B cell (primary cell): ENCODE results near the gene LRRC26. TPM values are rescaled to one million over a fixed set of nuclear protein-coding genes. Genes with fewer than 3 reads are reported as not detected.

Experiments used
- ATAC-seq: fragments of 200-7000 bp; cut with Tn5 transposase; one replicate; pipeline ENCODE4 v1.10.0; 2021; ENCODE audit warnings: low read depth, mild to moderate bottlenecking, moderate number of reproducible peaks, moderate library complexity
- CTCF ChIA-PET: fragments of 350-600 bp; sonication (Branson Sonifier 250); formaldehyde crosslinking; loops from one replicate; lab custom pipeline; 2021; ENCODE audit warnings: antibody characterized with exemption, inconsistent platforms; lab: Charles Lee
- POLR2A ChIA-PET: fragments of 350-600 bp; sonication (Branson Sonifier 250); formaldehyde crosslinking; loops from one replicate; lab custom pipeline; 2021; ENCODE audit warnings: antibody characterized with exemption; lab: Charles Lee
- DNase-seq: peaks from one replicate; pipeline ENCODE4 v3.0.0; 2013
- H2AFZ ChIP-seq: 2 replicates; pipeline ENCODE4 v1.6.1; 2012; ENCODE audit warnings: mild to moderate bottlenecking, low read depth, low read length; ENCODE audit not compliant: insufficient read depth, poor library complexity, severe bottlenecking
- H3K27ac ChIP-seq, 2 donors: 1 replicate in 1 of 2; 2 replicates in 1 of 2; pipeline ENCODE4 v1.5.1; 2012 to 2013; ENCODE audit warnings: low read length in 2 of 2, mild to moderate bottlenecking in 2 of 2, moderate library complexity in 1 of 2
- H3K27me3 ChIP-seq, 4 experiments: fragments of 200-600 bp in 1 of 4; sonication (generic) in 1 of 4; replicated peaks in 1 of 4; 1 replicate in 2 of 4; 2 replicates in 2 of 4; pipeline versions ENCODE4 v1.6.1 to v1.7.0; 2013 to 2016; ENCODE audit warnings: low read length in 3 of 4, mild to moderate bottlenecking in 2 of 4, mixed read lengths in 1 of 4, moderate library complexity in 1 of 4; ENCODE audit not compliant: insufficient read depth in 4 of 4, control insufficient read depth in 3 of 4; ENCODE audit errors: control extremely low read depth in 1 of 4
- H3K36me3 ChIP-seq, 2 experiments: replicated peaks in 1 of 2; 1 replicate in 1 of 2; 2 replicates in 1 of 2; pipeline versions ENCODE4 v1.6.1 to v1.7.1; 2013; ENCODE audit warnings: low read length in 1 of 2; ENCODE audit not compliant: insufficient read depth in 2 of 2, control insufficient read depth in 1 of 2; ENCODE audit errors: control extremely low read depth in 1 of 2, extremely low read depth in 1 of 2
- H3K4me1 ChIP-seq, 2 donors: fragments of 200-600 bp in 1 of 2; sonication (generic) in 1 of 2; 1 replicate in 1 of 2; 2 replicates in 1 of 2; pipeline versions ENCODE4 v1.5.1 to v1.6.1; 2013 to 2017; ENCODE audit warnings: low read length in 2 of 2; ENCODE audit not compliant: control insufficient read depth in 2 of 2, insufficient read depth in 2 of 2
- H3K4me2 ChIP-seq: replicated peaks from 2 replicates; pipeline ENCODE3; 2012; ENCODE audit warnings: mild to moderate bottlenecking, low read depth, low read length; ENCODE audit not compliant: poor library complexity, severe bottlenecking
- H3K4me3 ChIP-seq, 5 experiments: fragments of 200-600 bp in 1 of 5; sonication (generic) in 1 of 5; 1 replicate in 3 of 5; 2 replicates in 2 of 5; pipeline versions ENCODE4 v1.5.1 to v1.7.0; 2011 to 2016; ENCODE audit warnings: low read length in 4 of 5, mild to moderate bottlenecking in 4 of 5, low read depth in 2 of 5, control low read depth in 1 of 5, moderate library complexity in 1 of 5; ENCODE audit not compliant: insufficient read depth in 1 of 5; ENCODE audit errors: control extremely low read depth in 1 of 5, extremely low read depth in 1 of 5
- H3K79me2 ChIP-seq: fragments of 200-600 bp; sonication (generic); one replicate; pipeline ENCODE4 v1.6.0; 2016; ENCODE audit warnings: low read length; ENCODE audit not compliant: control insufficient read depth, insufficient read depth
- H3K9ac ChIP-seq: fragments of 200-600 bp; sonication (generic); 2 replicates; pipeline ENCODE4 v1.6.1; 2017; ENCODE audit warnings: mild to moderate bottlenecking, low read length, moderate library complexity
- H3K9me3 ChIP-seq, 3 donors: one replicate each; pipeline versions ENCODE4 v1.6.1 to v1.7.1; 2013; ENCODE audit warnings: low read length in 2 of 3; ENCODE audit not compliant: control insufficient read depth in 2 of 3, insufficient read depth in 1 of 3; ENCODE audit errors: control extremely low read depth in 1 of 3
- H4K20me1 ChIP-seq: 2 replicates; pipeline ENCODE4 v1.6.0; 2012; ENCODE audit warnings: mild to moderate bottlenecking, low read length; ENCODE audit not compliant: insufficient read depth, control insufficient read depth, poor library complexity, severe bottlenecking
- H3K27ac Mint-ChIP-seq: one replicate; pipeline ENCODE4 v1.8.0; 2021; ENCODE audit warnings: mixed read lengths
- H3K27me3 Mint-ChIP-seq: one replicate; pipeline ENCODE4 v1.8.0; 2021; ENCODE audit warnings: mixed read lengths
- H3K4me1 Mint-ChIP-seq: one replicate; pipeline ENCODE4 v1.8.0; 2021; ENCODE audit warnings: mixed read lengths
- H3K4me3 Mint-ChIP-seq: one replicate; pipeline ENCODE4 v1.8.0; 2021; ENCODE audit warnings: mixed read lengths
- H3K9me3 Mint-ChIP-seq: one replicate; pipeline ENCODE4 v1.8.0; 2022; ENCODE audit warnings: mixed read lengths; ENCODE audit not compliant: insufficient read depth
- EZH2 ChIP-seq: IDR thresholded peaks from 2 replicates; pipeline ENCODE4 v1.6.1; 2012; ENCODE audit warnings: borderline replicate concordance, low read depth, mild to moderate bottlenecking, moderate library complexity, low read length; ENCODE audit not compliant: insufficient read depth, poor library complexity, severe bottlenecking
- WGBS: methylation state at CpG from one replicate; pipeline ENCODE4 v1.1.5; 2013; ENCODE audit warnings: missing lambda C conversion rate; ENCODE audit not compliant: insufficient coverage; 5-methylcytosine and 5-hydroxymethylcytosine counted together
- intact Hi-C: fragments of 100-400 bp; cut with micrococcal nuclease; formaldehyde crosslinking; loops from one replicate; pipeline ENCODE4 v1.10.0; 2022
- polyA plus RNA-seq: library from polyadenylated mRNA; depleted of rRNA; stranded (reverse); fragments of >200 nt; gene quantifications from 2 replicates; pipeline ENCODE4 v1.2.3, GENCODE V29; 2012
- total RNA-seq, 2 donors: library from RNA; stranded (reverse); fragments of 120-200 nt in 1 of 2; gene quantifications; 1 replicate in 1 of 2; 2 replicates in 1 of 2; pipeline versions ENCODE4 v1.2.3 to v1.2.4, GENCODE V29; 2013 to 2022
- TF ChIP-seq, protein P1 (sequence below): fragments of 200-600 bp; IDR thresholded peaks from one replicate; pipeline ENCODE4 v1.8.0; 2022; ENCODE audit warnings: antibody characterized with exemption, mild to moderate bottlenecking

The LRRC26 gene
- total and polyA plus RNA-seq, 2 donors (not counting 1 experiment from before 2014, with no cell fraction given): not detected

DNA sequence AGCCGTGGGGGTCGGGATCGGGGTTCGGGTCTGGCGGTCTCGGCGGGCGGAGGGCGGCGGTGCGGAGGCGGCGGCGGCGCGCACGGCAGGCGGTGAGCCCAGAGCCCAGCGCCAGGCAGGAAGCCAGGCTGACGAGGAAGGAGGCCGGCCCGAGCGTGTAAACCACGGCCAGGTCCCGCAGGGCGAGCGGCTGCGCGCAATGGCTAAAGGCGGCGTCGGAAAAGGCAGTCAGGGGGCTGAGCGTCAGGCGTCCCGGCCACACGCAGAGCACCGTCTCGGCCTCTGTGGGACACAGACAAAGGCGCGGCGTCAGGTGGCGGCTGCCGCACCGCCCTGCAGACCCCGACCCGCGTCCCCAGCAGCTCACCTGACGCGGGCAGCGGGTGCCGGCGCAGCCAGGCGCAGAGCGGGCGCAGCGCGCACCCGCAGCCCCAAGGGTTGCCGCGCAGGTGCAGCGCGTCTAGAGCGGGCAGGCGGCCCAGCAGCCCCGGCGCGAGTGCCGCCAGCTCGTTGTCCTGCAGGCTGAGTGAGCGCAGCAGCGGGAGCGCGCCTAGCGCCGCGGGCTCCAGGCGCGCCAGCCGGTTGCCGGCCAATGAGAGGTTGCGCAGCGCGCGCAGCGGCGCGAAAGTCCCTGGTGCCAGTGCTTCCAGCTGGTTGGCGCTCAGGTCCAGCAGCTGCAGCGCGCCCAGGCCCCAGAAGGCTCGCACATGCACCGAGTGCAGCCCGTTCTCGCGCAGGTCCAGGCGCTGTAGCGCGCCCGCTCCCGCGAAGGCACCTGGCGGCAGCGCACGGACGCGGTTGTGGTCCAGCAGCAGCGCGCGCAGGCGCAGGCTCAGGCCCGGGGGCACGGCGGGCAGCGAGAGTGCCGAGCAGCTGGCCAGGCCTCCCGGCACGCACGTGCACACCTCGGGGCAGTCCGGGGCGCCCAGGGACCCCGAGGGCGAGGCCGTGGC, 671 bp downstream of the LRRC26 start:
- no peak overlapping the region for H3K27ac Mint-ChIP-seq
- peak; percentile 40 for ATAC-seq

More for the DNA sequence above, 671 bp downstream of the LRRC26 start:
- peak; percentile 64 for DNase-seq
- TF ChIP-seq, protein P1, sequence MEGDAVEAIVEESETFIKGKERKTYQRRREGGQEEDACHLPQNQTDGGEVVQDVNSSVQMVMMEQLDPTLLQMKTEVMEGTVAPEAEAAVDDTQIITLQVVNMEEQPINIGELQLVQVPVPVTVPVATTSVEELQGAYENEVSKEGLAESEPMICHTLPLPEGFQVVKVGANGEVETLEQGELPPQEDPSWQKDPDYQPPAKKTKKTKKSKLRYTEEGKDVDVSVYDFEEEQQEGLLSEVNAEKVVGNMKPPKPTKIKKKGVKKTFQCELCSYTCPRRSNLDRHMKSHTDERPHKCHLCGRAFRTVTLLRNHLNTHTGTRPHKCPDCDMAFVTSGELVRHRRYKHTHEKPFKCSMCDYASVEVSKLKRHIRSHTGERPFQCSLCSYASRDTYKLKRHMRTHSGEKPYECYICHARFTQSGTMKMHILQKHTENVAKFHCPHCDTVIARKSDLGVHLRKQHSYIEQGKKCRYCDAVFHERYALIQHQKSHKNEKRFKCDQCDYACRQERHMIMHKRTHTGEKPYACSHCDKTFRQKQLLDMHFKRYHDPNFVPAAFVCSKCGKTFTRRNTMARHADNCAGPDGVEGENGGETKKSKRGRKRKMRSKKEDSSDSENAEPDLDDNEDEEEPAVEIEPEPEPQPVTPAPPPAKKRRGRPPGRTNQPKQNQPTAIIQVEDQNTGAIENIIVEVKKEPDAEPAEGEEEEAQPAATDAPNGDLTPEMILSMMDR: no peak
- TF ChIP-seq EZH2: no peak
- WGBS: under 1% methylated on average over 124 of the region's 124 CpGs
- Histone ChIP-seq H3K9ac (peak overlapping the region; percentile 48), H3K4me1 (peaks cover 8 to 36% of the 10 kb centered on the region in 2 donors), H2AFZ (peak overlapping the region; percentile 16), H3K79me2 (no peaks in the 10 kb centered on the region), H3K36me3 (no peaks in the 10 kb centered on the region), H3K27ac (no peak overlapping the region), H3K27me3 (peaks cover 0 to 77% (median 36%) of the 10 kb centered on the region in 4 experiments), H3K4me2 (peak overlapping the region; percentile 74), H4K20me1 (no peaks in the 10 kb centered on the region), H3K9me3 (peaks cover 0 to 22% (median 0%) of the 10 kb centered on the region in 3 donors), H3K4me3 (peak overlapping the region in 3 of 5 experiments; percentile 18 to 29 (median 21))
- CTCF ChIA-PET: interaction anchor here (0.8 to 1.0 kb wide), 2 partner anchors 51 to 58 kb away, joined by 3 read pairs; partner anchors contain the start of gene RNF224
- POLR2A ChIA-PET: interaction anchor here (0.6 kb wide), 1 partner anchor 18 kb away, joined by 3 read pairs; no protein-coding TSS in a partner anchor
- peaks cover 13% of the 10 kb centered on the region for H3K4me1 Mint-ChIP-seq
- peak overlapping the region; percentile 69 for H3K4me3 Mint-ChIP-seq
- intact Hi-C loops: no loop called here
- H3K9me3 Mint-ChIP-seq: no peaks in the 10 kb centered on the region
- peaks cover 22% of the 10 kb centered on the region for H3K27me3 Mint-ChIP-seq
